ENCODE results near the gene JAK3. TPM values are rescaled to one million over a fixed set of nuclear protein-coding genes. Genes with fewer than 3 reads are reported as not detected.
A peak's percentile ranks its signal among the peaks of the same experiment; 100 is the strongest.

JAK3 gene
- total and polyA plus RNA-seq, 10 of the 15 experiments (the other 5 are each of a cell fraction or from before 2014, with no cell fraction given), result 7.8 to 67.9 (median 33.3) TPM

DNA sequence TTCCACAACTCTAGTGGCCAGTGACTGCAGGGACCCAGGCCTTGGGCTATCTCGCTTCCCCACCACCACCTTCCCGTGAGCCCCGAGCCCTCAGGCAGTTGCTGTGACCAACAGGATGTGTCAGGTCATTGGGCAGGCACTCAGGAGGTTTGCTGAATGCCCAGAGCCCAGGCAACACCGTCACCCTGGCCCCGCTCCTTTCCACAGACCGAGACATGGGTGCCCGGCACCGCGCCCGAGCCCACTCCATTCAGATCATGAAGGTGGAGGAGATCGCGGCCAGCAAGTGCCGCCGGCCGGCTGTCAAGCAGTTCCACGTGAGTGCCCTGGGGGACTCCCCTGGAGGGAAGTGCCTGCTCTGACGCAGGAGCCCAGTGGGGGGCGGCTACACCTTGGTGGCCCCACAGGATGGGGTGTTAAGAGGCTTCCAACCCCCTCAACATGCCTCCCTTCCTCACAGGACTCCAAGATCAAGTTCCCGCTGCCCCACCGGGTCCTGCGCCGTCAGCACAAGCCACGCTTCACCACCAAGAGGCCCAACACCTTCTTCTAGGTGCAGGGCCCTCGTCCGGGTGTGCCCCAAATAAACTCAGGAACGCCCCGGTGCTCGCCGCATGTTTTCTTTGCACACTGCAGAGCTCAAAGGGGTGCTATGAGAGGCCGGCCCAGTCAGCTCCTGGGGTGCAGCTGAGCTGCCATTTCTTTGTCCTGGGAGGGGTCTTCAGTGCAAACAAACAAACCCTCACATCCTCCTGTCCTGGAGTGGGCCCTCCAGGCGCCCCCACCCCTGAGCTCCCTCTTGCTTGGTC, 15.1 kb upstream of the JAK3 start (continued):
- TF ChIP-seq, protein P1, sequence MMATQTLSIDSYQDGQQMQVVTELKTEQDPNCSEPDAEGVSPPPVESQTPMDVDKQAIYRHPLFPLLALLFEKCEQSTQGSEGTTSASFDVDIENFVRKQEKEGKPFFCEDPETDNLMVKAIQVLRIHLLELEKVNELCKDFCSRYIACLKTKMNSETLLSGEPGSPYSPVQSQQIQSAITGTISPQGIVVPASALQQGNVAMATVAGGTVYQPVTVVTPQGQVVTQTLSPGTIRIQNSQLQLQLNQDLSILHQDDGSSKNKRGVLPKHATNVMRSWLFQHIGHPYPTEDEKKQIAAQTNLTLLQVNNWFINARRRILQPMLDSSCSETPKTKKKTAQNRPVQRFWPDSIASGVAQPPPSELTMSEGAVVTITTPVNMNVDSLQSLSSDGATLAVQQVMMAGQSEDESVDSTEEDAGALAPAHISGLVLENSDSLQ (IDR thresholded peaks at IDR 0.05), result peak; percentile 62
- TF ChIP-seq GATAD2B (conservative IDR thresholded peaks at IDR 0.05; ENCODE audit: low read depth), result peak; percentile 53; the same call in 1 of the 2 replicates

DNA sequence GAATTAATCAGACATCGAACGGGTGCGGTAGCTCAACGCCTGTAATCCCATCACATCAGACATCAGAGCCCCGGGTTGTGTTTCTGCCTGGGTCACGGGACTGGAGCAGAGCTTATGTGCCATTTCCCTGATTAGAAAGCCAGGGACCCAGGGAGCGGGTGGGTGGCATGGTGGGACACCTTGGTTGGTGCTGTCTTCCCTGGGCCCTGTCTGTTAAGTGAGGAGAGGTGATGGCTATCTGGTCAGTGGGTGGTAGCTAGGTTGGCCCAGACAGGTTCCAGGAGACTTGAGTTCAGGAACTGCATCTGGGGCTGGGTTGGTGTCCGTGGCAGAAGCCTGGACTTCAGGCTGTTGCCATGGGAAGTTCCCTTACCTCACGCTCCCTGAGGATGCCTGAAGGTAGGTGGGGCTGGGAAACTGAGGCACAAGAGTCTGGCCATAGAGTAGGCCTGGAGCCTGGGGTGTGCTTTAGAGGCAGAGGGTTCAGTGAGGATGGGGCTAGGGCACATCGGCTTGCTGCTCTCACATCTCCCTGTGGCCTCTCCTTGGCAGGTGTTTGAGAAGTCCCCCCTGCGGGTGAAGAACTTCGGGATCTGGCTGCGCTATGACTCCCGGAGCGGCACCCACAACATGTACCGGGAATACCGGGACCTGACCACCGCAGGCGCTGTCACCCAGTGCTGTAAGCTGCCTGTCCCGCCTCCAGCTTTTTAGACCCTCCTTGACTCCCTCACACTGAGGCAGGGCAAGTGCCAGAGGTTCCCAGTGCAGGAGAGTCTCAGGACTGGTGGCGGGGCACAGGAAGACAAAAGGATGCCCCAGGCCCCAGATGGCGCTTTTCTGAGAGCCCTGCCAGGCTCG, 14.0 kb upstream of the JAK3 start:
- H3K4me2 ChIP-seq (ENCODE audit: control insufficient read depth, insufficient read depth), result peak overlapping the region; percentile 71
- peak overlapping the region; percentile 26; the same call in 1 of the 2 replicates for H3K27ac ChIP-seq (ENCODE audit: control insufficient read depth, insufficient read depth)
- peak overlapping the region; percentile 92 for H3K4me3 ChIP-seq
- RAD21 ChIA-PET (ENCODE audit: unreplicated experiment), result interaction anchor here (0.5 to 4.2 kb wide), 3 partner anchors 14 to 70 kb away, joined by 3 to 228 read pairs (median 3); partner anchors contain the start of genes CCDC124 and JAK3
- H2AFZ ChIP-seq (ENCODE audit: control insufficient read depth, low read depth, low read length), result no peak overlapping the region
- peak overlapping the region; percentile 81 for H3K9ac ChIP-seq (ENCODE audit: control insufficient read depth, insufficient read depth, low read length)
- ATAC-seq, result no peak
- 36% methylated on average over 23 of the region's 23 CpGs for WGBS (ENCODE audit: insufficient coverage, insufficient replicate concordance, low lambda C conversion rate, missing lambda C conversion rate)
- peaks cover 17% of the 10 kb centered on the region for H4K20me1 ChIP-seq (ENCODE audit: control insufficient read depth, insufficient read depth)
- SMC1A ChIA-PET (ENCODE audit: uncharacterized antibody, unreplicated experiment), result interaction anchor here (4.5 kb wide), 1 partner anchor 70 kb away, joined by 137 read pairs; the partner anchor contains the start of gene CCDC124
- no TSS peak for BruUV-seq (replicated peaks)
- H3K9me3 ChIP-seq (replicated peaks; ENCODE audit: control insufficient read depth, insufficient read depth, low read length), result no peaks in the 10 kb centered on the region
- TF ChIP-seq GATAD2B (conservative IDR thresholded peaks at IDR 0.05; ENCODE audit: low read depth), result no peak
- no peak for TF ChIP-seq MEF2B (IDR thresholded peaks at IDR 0.05; ENCODE audit: partially characterized antibody, poor library complexity, severe bottlenecking)
- TF ChIP-seq, protein P2, sequence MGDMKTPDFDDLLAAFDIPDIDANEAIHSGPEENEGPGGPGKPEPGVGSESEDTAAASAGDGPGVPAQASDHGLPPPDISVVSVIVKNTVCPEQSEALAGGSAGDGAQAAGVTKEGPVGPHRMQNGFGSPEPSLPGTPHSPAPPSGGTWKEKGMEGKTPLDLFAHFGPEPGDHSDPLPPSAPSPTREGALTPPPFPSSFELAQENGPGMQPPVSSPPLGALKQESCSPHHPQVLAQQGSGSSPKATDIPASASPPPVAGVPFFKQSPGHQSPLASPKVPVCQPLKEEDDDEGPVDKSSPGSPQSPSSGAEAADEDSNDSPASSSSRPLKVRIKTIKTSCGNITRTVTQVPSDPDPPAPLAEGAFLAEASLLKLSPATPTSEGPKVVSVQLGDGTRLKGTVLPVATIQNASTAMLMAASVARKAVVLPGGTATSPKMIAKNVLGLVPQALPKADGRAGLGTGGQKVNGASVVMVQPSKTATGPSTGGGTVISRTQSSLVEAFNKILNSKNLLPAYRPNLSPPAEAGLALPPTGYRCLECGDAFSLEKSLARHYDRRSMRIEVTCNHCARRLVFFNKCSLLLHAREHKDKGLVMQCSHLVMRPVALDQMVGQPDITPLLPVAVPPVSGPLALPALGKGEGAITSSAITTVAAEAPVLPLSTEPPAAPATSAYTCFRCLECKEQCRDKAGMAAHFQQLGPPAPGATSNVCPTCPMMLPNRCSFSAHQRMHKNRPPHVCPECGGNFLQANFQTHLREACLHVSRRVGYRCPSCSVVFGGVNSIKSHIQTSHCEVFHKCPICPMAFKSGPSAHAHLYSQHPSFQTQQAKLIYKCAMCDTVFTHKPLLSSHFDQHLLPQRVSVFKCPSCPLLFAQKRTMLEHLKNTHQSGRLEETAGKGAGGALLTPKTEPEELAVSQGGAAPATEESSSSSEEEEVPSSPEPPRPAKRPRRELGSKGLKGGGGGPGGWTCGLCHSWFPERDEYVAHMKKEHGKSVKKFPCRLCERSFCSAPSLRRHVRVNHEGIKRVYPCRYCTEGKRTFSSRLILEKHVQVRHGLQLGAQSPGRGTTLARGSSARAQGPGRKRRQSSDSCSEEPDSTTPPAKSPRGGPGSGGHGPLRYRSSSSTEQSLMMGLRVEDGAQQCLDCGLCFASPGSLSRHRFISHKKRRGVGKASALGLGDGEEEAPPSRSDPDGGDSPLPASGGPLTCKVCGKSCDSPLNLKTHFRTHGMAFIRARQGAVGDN (IDR thresholded peaks at IDR 0.05), result no peak
- TF ChIP-seq RFX5 (IDR thresholded peaks at IDR 0.05; ENCODE audit: low read depth, low read length), result no peak
- no peak for TF ChIP-seq CBFB (IDR thresholded peaks at IDR 0.05; ENCODE audit: low read depth)
- TF ChIP-seq CEBPB (IDR thresholded peaks at IDR 0.05; ENCODE audit: borderline replicate concordance in 1 of 2, low read depth in 2 of 2, low read length in 2 of 2), result no peak
- no peak for TF ChIP-seq NBN (IDR thresholded peaks at IDR 0.05)
- 0 out of 2 replicates have a peak, but pooled peaks have one; percentile 1 for TF ChIP-seq IKZF1 (conservative IDR thresholded peaks at IDR 0.05)
- TF ChIP-seq CBX3 (IDR thresholded peaks at IDR 0.05; ENCODE audit: borderline replicate concordance, low read depth), result no peak
- TF ChIP-seq HDAC2 (IDR thresholded peaks at IDR 0.05), result no peak
- TF ChIP-seq SIX5 (IDR thresholded peaks at IDR 0.05; ENCODE audit: low read depth, low read length, severe bottlenecking), result no peak
- peak; percentile 56 for TF ChIP-seq POLR2A (IDR thresholded peaks at IDR 0.05; ENCODE audit: low read depth, low read length)
- no peak for TF ChIP-seq EP300 (IDR thresholded peaks at IDR 0.05; ENCODE audit: borderline replicate concordance in 1 of 2, control insufficient read depth in 1 of 2, low read depth in 2 of 2, low read length in 2 of 2)
- no peak for TF ChIP-seq CBX5 (IDR thresholded peaks at IDR 0.05; ENCODE audit: low read depth)
- intact Hi-C loops (cut with micrococcal nuclease; ENCODE audit: unreplicated experiment), result loop anchor here (2.0 kb wide), 1 partner anchor 135 kb away; no protein-coding TSS in a partner anchor
- peaks cover 12% of the 10 kb centered on the region for H3K4me1 ChIP-seq (ENCODE audit: control insufficient read depth, insufficient read depth, low read length)
- H3K36me3 ChIP-seq (ENCODE audit: control insufficient read depth in 2 of 2, insufficient read depth in 2 of 2, low read length in 1 of 2), result peaks cover 23 to 30% of the 10 kb centered on the region in 2 experiments
- CTCF ChIA-PET, result interaction anchor here (4.8 kb wide), 1 partner anchor 70 kb away, joined by 251 read pairs; the partner anchor contains the start of gene CCDC124
- DNase-seq (ENCODE audit: low read depth, low spot score), result no peak
- H3K27me3 ChIP-seq (replicated peaks in 1 of 2; ENCODE audit: control insufficient read depth in 2 of 2, insufficient read depth in 2 of 2, low read length in 1 of 2), result no peaks in the 10 kb centered on the region
- no peak for FAIRE-seq
- POLR2A ChIA-PET, result interaction anchor here (0.6 to 1.1 kb wide), 2 partner anchors 72 to 204 kb away, joined by 3 to 4 read pairs; no protein-coding TSS in a partner anchor
- in situ Hi-C loops (cut with MboI), result no loop called here
- H3K79me2 ChIP-seq (ENCODE audit: control insufficient read depth, insufficient read depth, low read length), result peaks cover 30% of the 10 kb centered on the region

Data from GM12878 (cell line).